IMR-90 (cell line): Measurements from ENCODE around the gene SMARCA5. TPM values are rescaled to one million over a fixed set of nuclear protein-coding genes. Genes with fewer than 3 reads are reported as not detected.

ENCODE experiments used
- ATAC-seq: fragments of 200-7000 bp; cut with Tn5 transposase; 2 replicates; pipeline ENCODE4 v1.9.1; 2020; ENCODE audit warnings: low read depth, mild to moderate bottlenecking, moderate library complexity
- BruUV-seq: library from RNA; stranded (reverse); fragments of 400-500 nt; replicated peaks from 2 replicates; lab custom pipeline; 2021; lab: Mats Ljungman, UMichigan
- CTCF ChIA-PET: fragments of 300-600 bp; formaldehyde crosslinking; extraction: SDS; loops from one replicate; lab custom pipeline; 2021; ENCODE audit warnings: antibody characterized with exemption; lab: Yijun Ruan, JAX
- POLR2A ChIA-PET: fragments of 300-600 bp; sonication (Branson Sonifier 250); formaldehyde crosslinking; loops from one replicate; lab custom pipeline; 2022; ENCODE audit warnings: antibody characterized with exemption; ENCODE audit not compliant: unreplicated experiment; lab: Charles Lee
- DNase-seq: peaks from one replicate; pipeline ENCODE4 v3.0.0; 2013
- H2AFZ ChIP-seq: replicated peaks from 2 replicates; pipeline ENCODE3; 2013; ENCODE audit warnings: low read length, mild to moderate bottlenecking; ENCODE audit not compliant: poor library complexity
- H2AK5ac ChIP-seq: 2 replicates; pipeline ENCODE4 v1.6.1; 2013; ENCODE audit warnings: low read depth, low read length, inconsistent platforms
- H2AK9ac ChIP-seq: replicated peaks from 2 replicates; pipeline ENCODE3; 2013; ENCODE audit warnings: mild to moderate bottlenecking, low read depth, low read length, moderate library complexity; ENCODE audit not compliant: poor library complexity
- H2BK120ac ChIP-seq: 2 replicates; pipeline ENCODE4 v1.6.1; 2013; ENCODE audit warnings: low read depth, low read length, inconsistent platforms
- H2BK15ac ChIP-seq: 3 replicates; pipeline ENCODE4 v1.6.1; 2013; ENCODE audit warnings: low read depth, low read length, inconsistent platforms
- H2BK20ac ChIP-seq: 2 replicates; pipeline ENCODE4 v1.6.1; 2013; ENCODE audit warnings: low read depth, mild to moderate bottlenecking, inconsistent platforms, low read length, moderate library complexity
- H2BK5ac ChIP-seq: 2 replicates; pipeline ENCODE4 v1.6.1; 2013; ENCODE audit warnings: mild to moderate bottlenecking, low read depth, low read length, inconsistent platforms; ENCODE audit not compliant: poor library complexity, severe bottlenecking
- H3K14ac ChIP-seq: replicated peaks from 2 replicates; pipeline ENCODE4 v1.6.1; 2013; ENCODE audit warnings: low read depth, low read length, inconsistent platforms
- H3K18ac ChIP-seq: 2 replicates; pipeline ENCODE4 v1.6.1; 2013; ENCODE audit warnings: low read depth, low read length, control low read depth
- H3K23ac ChIP-seq: 2 replicates; pipeline ENCODE4 v1.6.1; 2013; ENCODE audit warnings: low read depth, low read length, inconsistent platforms
- H3K27ac ChIP-seq: 2 replicates; pipeline ENCODE4 v1.5.1; 2013; ENCODE audit warnings: mild to moderate bottlenecking, control low read depth, low read length; ENCODE audit not compliant: insufficient read depth
- H3K27me3 ChIP-seq: 2 replicates; pipeline ENCODE4 v1.6.1; 2013; ENCODE audit warnings: low read length; ENCODE audit not compliant: control insufficient read depth, insufficient read depth
- H3K36me3 ChIP-seq: 2 replicates; pipeline ENCODE4 v1.6.1; 2013; ENCODE audit warnings: low read length, mixed read lengths; ENCODE audit not compliant: control insufficient read depth, insufficient read depth
- H3K4ac ChIP-seq: 2 replicates; pipeline ENCODE4 v1.6.1; 2013; ENCODE audit warnings: low read depth, low read length, inconsistent platforms
- H3K4me1 ChIP-seq: 2 replicates; pipeline ENCODE4 v1.6.1; 2013; ENCODE audit warnings: low read length, mixed read lengths; ENCODE audit not compliant: control insufficient read depth, insufficient read depth
- H3K4me2 ChIP-seq: 2 replicates; pipeline ENCODE4 v1.6.1; 2013; ENCODE audit warnings: low read depth, mild to moderate bottlenecking, control low read depth, low read length, moderate library complexity
- H3K4me3 ChIP-seq: 2 replicates; pipeline ENCODE4 v1.5.1; 2013; ENCODE audit warnings: low read depth, mild to moderate bottlenecking, control low read depth, low read length, moderate library complexity; ENCODE audit not compliant: insufficient read depth
- H3K56ac ChIP-seq: 2 replicates; pipeline ENCODE4 v1.6.1; 2013; ENCODE audit warnings: low read length, inconsistent platforms; ENCODE audit not compliant: insufficient read depth; ENCODE audit errors: extremely low read depth
- H3K79me1 ChIP-seq, 2 experiments: 2 replicates each; pipeline ENCODE4 v1.6.1; 2013; ENCODE audit warnings: low read length in 2 of 2, inconsistent platforms in 1 of 2, low read depth in 1 of 2
- H3K9ac ChIP-seq: 2 replicates; pipeline ENCODE4 v1.6.1; 2013; ENCODE audit warnings: low read depth, low read length, control low read depth
- H3K9me1 ChIP-seq: 2 replicates; pipeline ENCODE4 v1.6.1; 2013; ENCODE audit warnings: low read length, inconsistent platforms; ENCODE audit not compliant: insufficient read depth
- H3K9me3 ChIP-seq: 2 replicates; pipeline ENCODE4 v1.6.1; 2013; ENCODE audit warnings: low read length; ENCODE audit not compliant: control insufficient read depth, insufficient read depth
- H4K20me1 ChIP-seq: 2 replicates; pipeline ENCODE4 v1.6.1; 2013; ENCODE audit warnings: low read length, inconsistent platforms; ENCODE audit not compliant: insufficient read depth
- H4K5ac ChIP-seq: 2 replicates; pipeline ENCODE4 v1.6.1; 2013; ENCODE audit warnings: mild to moderate bottlenecking, low read depth, low read length, control low read depth
- H4K8ac ChIP-seq, 2 experiments: 2 replicates each; pipeline ENCODE4 v1.6.1; 2013; ENCODE audit warnings: low read depth in 2 of 2, low read length in 2 of 2, control low read depth in 1 of 2, inconsistent platforms in 1 of 2
- H4K91ac ChIP-seq: 2 replicates; pipeline ENCODE4 v1.6.1; 2013; ENCODE audit warnings: low read depth, low read length, inconsistent platforms; ENCODE audit not compliant: insufficient read depth
- BHLHE40 ChIP-seq: fragments of 150-350 bp; IDR thresholded peaks from 2 replicates; pipeline ENCODE4 v1.6.1; 2016; ENCODE audit warnings: mild to moderate bottlenecking, low read depth, low read length
- CEBPB ChIP-seq: IDR thresholded peaks from 2 replicates; pipeline ENCODE4 v1.6.1; 2012; ENCODE audit warnings: low read depth, low read length, improper control_type of control experiment
- CHD1 ChIP-seq: IDR thresholded peaks from 2 replicates; pipeline ENCODE4 v1.6.1; 2012; ENCODE audit warnings: low read depth, low read length, improper control_type of control experiment
- ELK1 ChIP-seq: fragments of 150-350 bp; IDR thresholded peaks from 2 replicates; pipeline ENCODE4 v1.6.1; 2016; ENCODE audit warnings: low read depth, mild to moderate bottlenecking, low read length, moderate library complexity, borderline replicate concordance
- FOS ChIP-seq: fragments of 150-350 bp; IDR thresholded peaks from 2 replicates; pipeline ENCODE4 v1.6.1; 2016; ENCODE audit warnings: low read depth, low read length
- MAFK ChIP-seq: IDR thresholded peaks from 2 replicates; pipeline ENCODE4 v1.6.1; 2012; ENCODE audit warnings: low read depth, low read length, improper control_type of control experiment
- MAZ ChIP-seq: IDR thresholded peaks from 2 replicates; pipeline ENCODE4 v1.6.1; 2012; ENCODE audit warnings: low read depth, mild to moderate bottlenecking, low read length, improper control_type of control experiment, moderate library complexity, borderline replicate concordance
- MXI1 ChIP-seq: IDR thresholded peaks from 2 replicates; pipeline ENCODE4 v1.6.1; 2012; ENCODE audit warnings: low read depth, mild to moderate bottlenecking, low read length, moderate library complexity, borderline replicate concordance
- NFE2L2 ChIP-seq: fragments of 150-350 bp; IDR thresholded peaks from 2 replicates; pipeline ENCODE4 v1.6.1; 2016; ENCODE audit warnings: low read depth, mild to moderate bottlenecking, low read length
- POLR2A ChIP-seq: IDR thresholded peaks from 2 replicates; pipeline ENCODE4 v1.6.1; 2012; ENCODE audit warnings: mild to moderate bottlenecking, low read depth, low read length
- RAD21 ChIP-seq: IDR thresholded peaks from 2 replicates; pipeline ENCODE4 v1.6.1; 2012; ENCODE audit warnings: low read length, improper control_type of control experiment
- RCOR1 ChIP-seq: IDR thresholded peaks from 2 replicates; pipeline ENCODE4 v1.6.1; 2012; ENCODE audit warnings: mild to moderate bottlenecking, low read length, improper control_type of control experiment; ENCODE audit not compliant: insufficient replicate concordance
- RFX5 ChIP-seq: IDR thresholded peaks from 2 replicates; pipeline ENCODE4 v1.8.0; 2012; ENCODE audit warnings: low read depth, mild to moderate bottlenecking, low read length, moderate library complexity
- SMC3 ChIP-seq: fragments of 150-350 bp; IDR thresholded peaks from 2 replicates; pipeline ENCODE4 v1.6.1; 2016; ENCODE audit warnings: low read depth, mild to moderate bottlenecking, antibody characterized with exemption, low read length, moderate library complexity
- WGBS, 2 experiments: methylation state at CpG; one replicate each; pipeline versions ENCODE4 v1.1.5 to v1.1.7; 2013; ENCODE audit warnings: missing lambda C conversion rate in 2 of 2; ENCODE audit not compliant: insufficient read length in 1 of 2; ENCODE audit errors: extremely low coverage in 2 of 2; 5-methylcytosine and 5-hydroxymethylcytosine counted together
- dilution Hi-C: fragments of 300-500 bp; cut with HindIII; formaldehyde crosslinking; loops from one replicate; pipeline ENCODE4 v1.14.3; 2018; ENCODE audit warnings: low sequenced_read_pairs; ENCODE audit not compliant: unreplicated experiment
- in situ Hi-C: fragments of 300-500 bp; cut with MboI; formaldehyde crosslinking; loops from 3 replicates; pipeline ENCODE4 v1.14.3; 2019; ENCODE audit warnings: low sequenced_read_pairs, inconsistent platforms, mixed read lengths
- intact Hi-C: fragments of 100-400 bp; cut with micrococcal nuclease; formaldehyde crosslinking; loops from 2 replicates; pipeline ENCODE4 v1.10.0; 2022
- polyA plus RNA-seq, 3 experiments: library from polyadenylated mRNA; depleted of rRNA; stranded (reverse); fragments of >200 nt; gene quantifications; 2 replicates each; pipeline ENCODE4 v1.2.3, GENCODE V29; 2012; ENCODE audit warnings: low replicate concordance in 1 of 3
- total RNA-seq: library from RNA; depleted of rRNA; stranded (reverse); fragments of >200 nt; gene quantifications from 2 replicates; pipeline ENCODE4 v1.2.3, GENCODE V29; 2012
- TF ChIP-seq, protein P1 (sequence below): conservative IDR thresholded peaks from 2 replicates; pipeline ENCODE4 v1.5.1; 2012; ENCODE audit warnings: mild to moderate bottlenecking, low read depth, low read length, improper control_type of control experiment
- TF ChIP-seq, protein P2 (sequence below): fragments of 150-350 bp; IDR thresholded peaks from 2 replicates; pipeline ENCODE4 v1.6.1; 2017; ENCODE audit warnings: mild to moderate bottlenecking, antibody characterized with exemption, low read length, low read depth

Gene SMARCA5
- total and polyA plus RNA-seq, 2 of the 4 experiments (the other 2 are of a cell fraction) = 11.5 to 14.7 TPM

GRCh38 chr4:143539670-143540023, 26.1 kb downstream of the SMARCA5 start:
- Histone ChIP-seq H3K4ac (no peak overlapping the region), H3K36me3 (peaks cover 39% of the 10 kb centered on the region)
- intact Hi-C loops = loop anchor here (10.0 kb wide), 1 partner anchor 1575 kb away; no protein-coding TSS in a partner anchor

More at GRCh38 chr4:143539670-143540023, 26.1 kb downstream of the SMARCA5 start:
- DNase-seq = no peak
- H2BK120ac ChIP-seq = no peak overlapping the region
- no peak overlapping the region for H3K27ac ChIP-seq
- no peak overlapping the region for H2BK20ac ChIP-seq
- ChIA-PET CTCF (no interaction called here), POLR2A (no interaction called here)
- BruUV-seq = no TSS peak
- no peak overlapping the region for H3K4me2 ChIP-seq
- H4K20me1 ChIP-seq = no peaks in the 10 kb centered on the region
- no peaks in the 10 kb centered on the region for H3K9me1 ChIP-seq
- H4K91ac ChIP-seq = no peak overlapping the region
- no peak overlapping the region for H2AK5ac ChIP-seq
- ATAC-seq = no peak
- no peaks in the 10 kb centered on the region for H3K9me3 ChIP-seq
- no peak overlapping the region for H3K23ac ChIP-seq
- no peaks in the 10 kb centered on the region for H3K4me1 ChIP-seq
- H3K27me3 ChIP-seq = no peaks in the 10 kb centered on the region
- H4K8ac ChIP-seq = no peak overlapping the region
- H3K4me3 ChIP-seq = no peak overlapping the region
- no peak overlapping the region for H3K56ac ChIP-seq
- dilution Hi-C loops (no loop called here), in situ Hi-C loops (loop anchor here (25.0 kb wide), 1 partner anchor 1573 kb away; no protein-coding TSS in a partner anchor)
- H2AK9ac ChIP-seq = no peak overlapping the region
- H2AFZ ChIP-seq = no peak overlapping the region
- H3K18ac ChIP-seq = no peak overlapping the region
- H3K14ac ChIP-seq = no peak overlapping the region
- H3K9ac ChIP-seq = no peak overlapping the region
- H2BK5ac ChIP-seq = no peak overlapping the region
- H2BK15ac ChIP-seq = no peak overlapping the region
- TF ChIP-seq NFE2L2 = no peak
- TF ChIP-seq, protein P1, sequence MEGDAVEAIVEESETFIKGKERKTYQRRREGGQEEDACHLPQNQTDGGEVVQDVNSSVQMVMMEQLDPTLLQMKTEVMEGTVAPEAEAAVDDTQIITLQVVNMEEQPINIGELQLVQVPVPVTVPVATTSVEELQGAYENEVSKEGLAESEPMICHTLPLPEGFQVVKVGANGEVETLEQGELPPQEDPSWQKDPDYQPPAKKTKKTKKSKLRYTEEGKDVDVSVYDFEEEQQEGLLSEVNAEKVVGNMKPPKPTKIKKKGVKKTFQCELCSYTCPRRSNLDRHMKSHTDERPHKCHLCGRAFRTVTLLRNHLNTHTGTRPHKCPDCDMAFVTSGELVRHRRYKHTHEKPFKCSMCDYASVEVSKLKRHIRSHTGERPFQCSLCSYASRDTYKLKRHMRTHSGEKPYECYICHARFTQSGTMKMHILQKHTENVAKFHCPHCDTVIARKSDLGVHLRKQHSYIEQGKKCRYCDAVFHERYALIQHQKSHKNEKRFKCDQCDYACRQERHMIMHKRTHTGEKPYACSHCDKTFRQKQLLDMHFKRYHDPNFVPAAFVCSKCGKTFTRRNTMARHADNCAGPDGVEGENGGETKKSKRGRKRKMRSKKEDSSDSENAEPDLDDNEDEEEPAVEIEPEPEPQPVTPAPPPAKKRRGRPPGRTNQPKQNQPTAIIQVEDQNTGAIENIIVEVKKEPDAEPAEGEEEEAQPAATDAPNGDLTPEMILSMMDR = no peak
- TF ChIP-seq FOS = no peak
- no peak for TF ChIP-seq ELK1
- no peak for TF ChIP-seq RCOR1
- TF ChIP-seq POLR2A = no peak
- TF ChIP-seq, protein P2, sequence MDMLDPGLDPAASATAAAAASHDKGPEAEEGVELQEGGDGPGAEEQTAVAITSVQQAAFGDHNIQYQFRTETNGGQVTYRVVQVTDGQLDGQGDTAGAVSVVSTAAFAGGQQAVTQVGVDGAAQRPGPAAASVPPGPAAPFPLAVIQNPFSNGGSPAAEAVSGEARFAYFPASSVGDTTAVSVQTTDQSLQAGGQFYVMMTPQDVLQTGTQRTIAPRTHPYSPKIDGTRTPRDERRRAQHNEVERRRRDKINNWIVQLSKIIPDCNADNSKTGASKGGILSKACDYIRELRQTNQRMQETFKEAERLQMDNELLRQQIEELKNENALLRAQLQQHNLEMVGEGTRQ = no peak
- no peak for TF ChIP-seq RAD21
- TF ChIP-seq MAZ = no peak
- no peak for TF ChIP-seq BHLHE40
- TF ChIP-seq CEBPB = no peak
- TF ChIP-seq MXI1 = no peak
- TF ChIP-seq MAFK = no peak
- no peak for TF ChIP-seq CHD1
- no peak for TF ChIP-seq SMC3
- no peak for TF ChIP-seq RFX5
- H4K5ac ChIP-seq = no peak overlapping the region
- no CpG with 5 or more reads among the region's 3 CpGs for WGBS, 2 experiments
- peaks cover 0 to 8% of the 10 kb centered on the region in 2 experiments; a peak in 1 of 4 replicates for H3K79me1 ChIP-seq
